Lower leg skin (tissue), 4 donors: ENCODE results near the gene CPXM2. TPM values are rescaled to one million over a fixed set of nuclear protein-coding genes. Genes with fewer than 3 reads are reported as not detected.

Source experiments
- DNase-seq, 2 donors: peaks; one replicate each; pipeline ENCODE4 v3.0.0-alpha.2; 2019; ENCODE audit warnings: low spot score in 2 of 2
- H3K4me3 ChIP-seq: fragments of 200-600 bp; sonication (generic); 2 replicates; pipeline ENCODE4 v1.5.1; 2017; ENCODE audit warnings: mild to moderate bottlenecking, low read depth; ENCODE audit not compliant: poor library complexity, severe bottlenecking
- POLR2A ChIP-seq, 2 donors: fragments of 450-650 bp; IDR thresholded peaks; one replicate each; pipeline ENCODE4 v1.6.1; 2016 to 2017; ENCODE audit warnings: antibody characterized with exemption in 2 of 2, mild to moderate bottlenecking in 1 of 2, moderate library complexity in 1 of 2
- WGBS, 2 donors: methylation state at CpG; one replicate each; pipeline ENCODE4 v1.1.5; 2018; 5-methylcytosine and 5-hydroxymethylcytosine counted together
- intact Hi-C: fragments of 100-400 bp; cut with DNase I; formaldehyde crosslinking; loops from one replicate; pipeline ENCODE4 v1.15.0; 2023; ENCODE audit warnings: low total_unique reads
- total RNA-seq, 4 donors: library from RNA; depleted of rRNA; stranded (reverse); fragments of >200 nt; gene quantifications; one replicate each; pipeline ENCODE4 v1.1.0, GENCODE V29; 2016
- TF ChIP-seq, protein P1 (sequence below), 3 donors: fragments of 450-650 bp; IDR thresholded peaks; one replicate each; pipeline ENCODE4 v1.5.1; 2016; ENCODE audit warnings: antibody characterized with exemption in 3 of 3, mild to moderate bottlenecking in 3 of 3, moderate library complexity in 2 of 3

Gene CPXM2
- total RNA-seq, 4 donors from 2014 or later: 1.6 to 7.0 (median 4.9) TPM

DNA sequence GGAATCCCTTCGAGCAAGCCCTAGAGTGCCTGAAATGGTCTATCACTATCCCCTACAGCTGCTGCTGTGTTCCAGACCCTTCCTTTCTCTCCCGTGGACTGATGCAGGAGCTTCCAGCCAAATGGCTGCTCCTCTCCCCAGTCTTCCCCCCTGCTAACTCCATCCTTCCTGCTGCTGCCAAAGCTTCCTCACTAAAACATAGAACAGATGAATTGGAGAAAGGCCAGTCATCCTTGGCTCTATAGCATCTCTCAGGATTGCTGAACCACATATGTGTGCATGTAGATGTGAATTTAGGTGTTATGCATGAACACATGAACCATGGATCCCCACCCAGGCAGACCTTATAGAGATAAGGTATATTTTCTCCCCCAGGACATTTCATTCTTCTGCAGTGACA, 164.8 kb downstream of the CPXM2 start:
- intact Hi-C loops: loop anchor here (5.0 kb wide), 1 partner anchor 850 kb away; no protein-coding TSS in a partner anchor
- TF ChIP-seq, protein P1, sequence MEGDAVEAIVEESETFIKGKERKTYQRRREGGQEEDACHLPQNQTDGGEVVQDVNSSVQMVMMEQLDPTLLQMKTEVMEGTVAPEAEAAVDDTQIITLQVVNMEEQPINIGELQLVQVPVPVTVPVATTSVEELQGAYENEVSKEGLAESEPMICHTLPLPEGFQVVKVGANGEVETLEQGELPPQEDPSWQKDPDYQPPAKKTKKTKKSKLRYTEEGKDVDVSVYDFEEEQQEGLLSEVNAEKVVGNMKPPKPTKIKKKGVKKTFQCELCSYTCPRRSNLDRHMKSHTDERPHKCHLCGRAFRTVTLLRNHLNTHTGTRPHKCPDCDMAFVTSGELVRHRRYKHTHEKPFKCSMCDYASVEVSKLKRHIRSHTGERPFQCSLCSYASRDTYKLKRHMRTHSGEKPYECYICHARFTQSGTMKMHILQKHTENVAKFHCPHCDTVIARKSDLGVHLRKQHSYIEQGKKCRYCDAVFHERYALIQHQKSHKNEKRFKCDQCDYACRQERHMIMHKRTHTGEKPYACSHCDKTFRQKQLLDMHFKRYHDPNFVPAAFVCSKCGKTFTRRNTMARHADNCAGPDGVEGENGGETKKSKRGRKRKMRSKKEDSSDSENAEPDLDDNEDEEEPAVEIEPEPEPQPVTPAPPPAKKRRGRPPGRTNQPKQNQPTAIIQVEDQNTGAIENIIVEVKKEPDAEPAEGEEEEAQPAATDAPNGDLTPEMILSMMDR (IDR thresholded peaks at IDR 0.05): no peak
- no peak for TF ChIP-seq POLR2A (IDR thresholded peaks at IDR 0.05)
- DNase-seq: peak in 1 of 2 donors; percentile 64
- no peak overlapping the region for H3K4me3 ChIP-seq
- 52 to 85% methylated on average over 2 of the region's 2 CpGs for WGBS, 2 donors

DNA sequence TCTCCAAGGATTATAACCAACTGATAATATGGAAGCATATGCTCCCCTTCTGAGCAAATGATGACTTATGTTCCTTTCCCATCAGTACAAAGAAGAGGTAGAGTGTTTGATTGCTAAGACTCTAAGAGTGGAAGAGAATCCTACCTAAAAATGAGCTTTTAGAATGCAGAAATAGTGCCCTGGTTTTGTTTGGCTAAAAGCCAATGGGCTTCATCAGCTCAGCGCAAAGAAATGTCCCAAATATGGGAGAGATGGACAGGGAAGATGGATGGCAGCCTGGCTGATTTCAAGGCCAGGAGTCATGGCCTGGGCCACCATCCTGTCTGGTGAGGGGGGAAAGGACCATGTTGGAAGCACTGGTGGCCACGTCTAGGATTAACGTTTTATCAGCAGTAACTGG, 165.2 kb downstream of the CPXM2 start:
- intact Hi-C loops: loop anchor here (5.0 kb wide), 1 partner anchor 851 kb away; no protein-coding TSS in a partner anchor
- WGBS, 2 donors: 60 to 84% methylated on average over 3 of the region's 3 CpGs
- no peak for DNase-seq
- H3K4me3 ChIP-seq: no peak overlapping the region
- TF ChIP-seq POLR2A (IDR thresholded peaks at IDR 0.05): no peak
- TF ChIP-seq, protein P1 (IDR thresholded peaks at IDR 0.05): no peak

DNA sequence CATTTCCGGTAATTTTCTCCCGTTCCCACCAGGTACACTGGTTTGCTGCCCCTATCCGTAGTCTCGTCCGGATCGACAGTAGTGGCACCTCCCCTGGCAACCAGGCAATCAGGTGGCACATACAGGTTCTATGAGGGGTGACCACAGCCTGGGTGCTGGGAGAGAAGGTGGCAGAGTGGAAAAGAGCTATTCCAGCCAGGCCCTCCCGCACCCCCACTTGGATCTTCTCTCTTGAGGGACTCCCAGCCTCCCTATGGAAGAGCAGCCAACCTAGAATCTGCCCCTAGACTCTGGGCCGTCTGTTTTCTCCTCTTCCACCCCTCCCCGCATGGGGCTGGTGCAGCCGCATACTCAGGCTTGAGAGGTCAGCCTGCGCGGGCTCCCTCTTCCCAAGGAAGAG, 166.9 kb downstream of the CPXM2 start:
- intact Hi-C loops: loop anchor here (5.0 kb wide), 1 partner anchor 853 kb away; no protein-coding TSS in a partner anchor
- 89 to 93% methylated on average over 12 of the region's 12 CpGs for WGBS, 2 donors
- DNase-seq: peak in 1 of 2 donors; percentile 52
- no peak overlapping the region for H3K4me3 ChIP-seq
- TF ChIP-seq, protein P1 (IDR thresholded peaks at IDR 0.05): no peak
- TF ChIP-seq POLR2A (IDR thresholded peaks at IDR 0.05): no peak

DNA sequence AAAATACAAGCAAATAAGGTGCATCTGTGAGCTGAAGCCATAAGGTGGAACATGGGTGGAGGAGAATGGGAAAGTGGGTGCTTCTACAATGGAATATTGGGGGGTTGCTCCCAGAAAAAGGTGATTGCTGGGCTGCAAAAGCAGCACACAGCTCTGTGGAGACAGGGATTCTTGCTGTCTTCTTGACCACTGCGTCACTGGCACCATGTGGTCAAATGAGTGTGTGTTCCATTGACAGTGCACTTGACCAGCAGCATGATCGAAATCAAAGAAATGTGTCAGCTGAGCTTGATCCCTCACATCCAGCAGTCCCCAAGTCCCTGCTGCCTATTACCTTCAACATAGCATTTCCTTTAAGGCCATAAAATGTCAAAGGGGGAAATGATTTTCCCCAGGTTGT, 169.3 kb downstream of the CPXM2 start:
- 73 to 97% methylated on average over 2 of the region's 2 CpGs for WGBS, 2 donors
- intact Hi-C loops: no loop called here
- peak in 1 of 2 donors; percentile 53 for DNase-seq
- TF ChIP-seq POLR2A (IDR thresholded peaks at IDR 0.05): no peak
- TF ChIP-seq, protein P1 (IDR thresholded peaks at IDR 0.05): no peak
- H3K4me3 ChIP-seq: no peak overlapping the region

DNA sequence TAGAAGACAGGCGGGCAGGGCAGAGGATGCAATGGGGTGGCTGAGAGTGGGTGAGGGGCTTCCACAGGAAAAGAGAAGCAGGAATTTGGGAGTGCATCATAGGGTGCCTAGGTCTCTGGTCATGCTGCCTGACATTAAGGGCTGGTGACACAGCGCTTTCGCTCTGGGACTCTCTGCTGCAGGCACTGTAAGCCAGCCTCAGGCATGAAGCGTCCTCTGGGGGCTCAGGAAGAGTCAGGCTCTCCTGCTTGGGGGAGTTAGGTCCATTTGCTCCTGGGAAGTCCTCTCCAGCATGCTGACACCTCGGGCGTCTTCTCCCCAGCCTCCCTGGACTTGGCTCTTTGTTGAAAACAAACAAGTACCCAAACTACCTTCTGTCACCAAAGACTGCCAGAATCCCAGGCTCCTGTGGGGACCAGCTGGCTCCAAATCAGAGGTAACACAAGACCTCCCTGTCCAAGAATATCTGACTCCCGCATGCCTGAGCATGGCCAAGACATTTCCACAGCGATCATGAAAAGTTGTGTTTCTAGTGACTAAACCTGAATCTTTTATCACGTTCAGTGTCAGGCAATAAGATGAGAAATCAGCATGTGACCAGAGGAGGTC, 170.1 kb downstream of the CPXM2 start:
- DNase-seq: peak in 1 of 2 donors; percentile 18
- intact Hi-C loops: no loop called here
- no peak for TF ChIP-seq POLR2A (IDR thresholded peaks at IDR 0.05)
- TF ChIP-seq, protein P1 (IDR thresholded peaks at IDR 0.05): no peak
- 70% methylated on average over 9 of the region's 9 CpGs for WGBS, 2 donors
- no peak overlapping the region for H3K4me3 ChIP-seq

DNA sequence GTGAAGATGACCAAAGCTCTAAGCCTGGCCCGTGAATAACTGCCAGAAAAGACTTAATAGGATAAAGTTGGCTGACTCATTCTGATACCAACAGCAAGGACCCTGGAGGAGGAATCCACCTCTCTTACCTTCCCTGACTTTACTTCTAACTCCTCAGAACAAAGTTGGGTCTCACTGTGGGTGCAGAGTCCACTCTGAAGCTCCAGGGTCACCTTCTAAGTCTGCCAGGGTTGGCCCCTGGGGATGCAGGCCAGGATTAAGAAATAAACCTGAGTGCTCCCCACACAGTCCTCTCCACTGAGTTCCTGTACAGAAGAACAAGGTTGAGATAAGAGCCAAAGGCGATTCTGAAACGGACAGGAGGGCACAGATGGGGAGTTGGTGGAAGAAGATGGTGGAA, 171.1 kb downstream of the CPXM2 start:
- no peak overlapping the region for H3K4me3 ChIP-seq
- intact Hi-C loops: no loop called here
- 74 to 87% methylated on average over 3 of the region's 3 CpGs for WGBS, 2 donors
- no peak for TF ChIP-seq POLR2A (IDR thresholded peaks at IDR 0.05)
- TF ChIP-seq, protein P1 (IDR thresholded peaks at IDR 0.05): no peak
- peak in 1 of 2 donors; percentile 57 for DNase-seq
